H9 (cell line): ENCODE results near the gene IFNA13. TPM values are rescaled to one million over a fixed set of nuclear protein-coding genes. Genes with fewer than 3 reads are reported as not detected.

ENCODE experiments used
- DNase-seq: peaks from one replicate; pipeline ENCODE4 v3.0.0-alpha.2; 2017
- H2AFZ ChIP-seq: one replicate; pipeline ENCODE4 v1.6.1; 2013; ENCODE audit warnings: mild to moderate bottlenecking, low read length, control low read depth, moderate library complexity
- H2AK5ac ChIP-seq: 2 replicates; pipeline ENCODE4 v1.6.1; 2013; ENCODE audit warnings: low read length, control low read depth, mixed read lengths; ENCODE audit not compliant: insufficient read length
- H2BK120ac ChIP-seq: one replicate; pipeline ENCODE4 v1.6.1; 2013; ENCODE audit warnings: low read depth, mild to moderate bottlenecking, low read length, control low read depth, inconsistent platforms; ENCODE audit not compliant: poor library complexity, severe bottlenecking
- H2BK12ac ChIP-seq: 2 replicates; pipeline ENCODE4 v1.6.1; 2013; ENCODE audit warnings: low read length, control low read depth, mixed read lengths, low read depth; ENCODE audit not compliant: insufficient read length
- H2BK15ac ChIP-seq: 2 replicates; pipeline ENCODE4 v1.6.1; 2013; ENCODE audit warnings: low read depth, low read length, control low read depth
- H2BK20ac ChIP-seq: one replicate; pipeline ENCODE4 v1.6.1; 2013; ENCODE audit warnings: low read depth, mild to moderate bottlenecking, low read length, control low read depth, inconsistent platforms; ENCODE audit not compliant: poor library complexity, severe bottlenecking
- H2BK5ac ChIP-seq: 2 replicates; pipeline ENCODE4 v1.6.1; 2013; ENCODE audit warnings: low read length, control low read depth, mixed read lengths; ENCODE audit not compliant: insufficient read length
- H3K14ac ChIP-seq: 2 replicates; pipeline ENCODE4 v1.6.1; 2013; ENCODE audit warnings: low read length, control low read depth; ENCODE audit not compliant: insufficient read depth
- H3K18ac ChIP-seq: 2 replicates; pipeline ENCODE4 v1.6.1; 2013; ENCODE audit warnings: low read depth, mild to moderate bottlenecking, mixed read lengths, low read length, control low read depth; ENCODE audit not compliant: insufficient read length
- H3K23ac ChIP-seq: 2 replicates; pipeline ENCODE4 v1.6.1; 2013; ENCODE audit warnings: low read length, control low read depth, mixed read lengths, low read depth; ENCODE audit not compliant: insufficient read length
- H3K23me2 ChIP-seq: 2 replicates; pipeline ENCODE4 v1.6.1; 2013; ENCODE audit warnings: low read depth, mild to moderate bottlenecking, mixed read lengths, low read length, control low read depth; ENCODE audit not compliant: insufficient read length, poor library complexity, severe bottlenecking
- H3K27ac ChIP-seq: 2 replicates; pipeline ENCODE4 v1.5.1; 2013; ENCODE audit warnings: low read length, control low read depth, mixed read lengths, low read depth; ENCODE audit not compliant: insufficient read length
- H3K27me3 ChIP-seq: 2 replicates; pipeline ENCODE4 v1.6.1; 2013; ENCODE audit warnings: low read length, control low read depth, inconsistent platforms; ENCODE audit not compliant: insufficient read depth
- H3K4ac ChIP-seq: 2 replicates; pipeline ENCODE4 v1.6.1; 2013; ENCODE audit warnings: low read depth, mild to moderate bottlenecking, control low read depth, inconsistent platforms, low read length, moderate library complexity
- H3K4me1 ChIP-seq: 2 replicates; pipeline ENCODE4 v1.6.1; 2013; ENCODE audit warnings: low read length, control low read depth, inconsistent platforms; ENCODE audit not compliant: insufficient read depth
- H3K4me2 ChIP-seq: 2 replicates; pipeline ENCODE4 v1.6.1; 2013; ENCODE audit warnings: low read length, control low read depth, mixed read lengths; ENCODE audit not compliant: insufficient read length, insufficient read depth
- H3K56ac ChIP-seq: 2 replicates; pipeline ENCODE4 v1.6.1; 2013; ENCODE audit warnings: low read depth, mild to moderate bottlenecking, mixed read lengths, low read length, control low read depth; ENCODE audit not compliant: insufficient read length
- H3K79me1 ChIP-seq: 2 replicates; pipeline ENCODE4 v1.6.1; 2013; ENCODE audit warnings: low read depth, mild to moderate bottlenecking, moderate library complexity, low read length, control low read depth, inconsistent platforms; ENCODE audit not compliant: insufficient read depth, poor library complexity, severe bottlenecking
- H3K79me2 ChIP-seq: 2 replicates; pipeline ENCODE4 v1.6.1; 2013; ENCODE audit warnings: low read length, control low read depth, inconsistent platforms; ENCODE audit not compliant: insufficient read depth
- H3K9ac ChIP-seq: 2 replicates; pipeline ENCODE4 v1.6.1; 2013; ENCODE audit warnings: low read length, control low read depth, mixed read lengths; ENCODE audit not compliant: insufficient read length; ENCODE audit errors: extremely low read depth
- H3K9me3 ChIP-seq: one replicate; pipeline ENCODE4 v1.6.1; 2013; ENCODE audit warnings: low read depth, low read length, inconsistent platforms; ENCODE audit not compliant: control insufficient read depth
- H3T11ph ChIP-seq: one replicate; pipeline ENCODE4 v1.6.1; 2013; ENCODE audit warnings: mild to moderate bottlenecking, low read length, control low read depth, inconsistent platforms
- H4K20me1 ChIP-seq: one replicate; pipeline ENCODE4 v1.6.1; 2013; ENCODE audit not compliant: control insufficient read depth, insufficient read length, insufficient read depth
- H4K5ac ChIP-seq: 2 replicates; pipeline ENCODE4 v1.6.1; 2013; ENCODE audit warnings: low read depth, mild to moderate bottlenecking, mixed read lengths, low read length, control low read depth; ENCODE audit not compliant: insufficient read length
- H4K8ac ChIP-seq: replicated peaks from 2 replicates; pipeline ENCODE4 v1.6.1; 2013; ENCODE audit warnings: low read length, control low read depth, mixed read lengths, low read depth; ENCODE audit not compliant: insufficient read length
- H4K91ac ChIP-seq: 2 replicates; pipeline ENCODE4 v1.6.1; 2013; ENCODE audit warnings: low read depth, mild to moderate bottlenecking, moderate library complexity, mixed read lengths, low read length, control low read depth; ENCODE audit not compliant: insufficient read length
- H3K27ac Mint-ChIP-seq, 3 experiments: 2 replicates in 2 of 3; 3 replicates in 1 of 3; pipeline ENCODE4 v1.8.0; 2020 to 2021; ENCODE audit warnings: mixed read lengths in 3 of 3, mild to moderate bottlenecking in 1 of 3, moderate library complexity in 1 of 3
- H3K27me3 Mint-ChIP-seq: 2 replicates; pipeline ENCODE4 v1.8.0; 2021; ENCODE audit warnings: low read depth, mild to moderate bottlenecking, moderate library complexity, mixed read lengths
- H3K36me3 Mint-ChIP-seq, 3 experiments: 2 replicates in 2 of 3; 3 replicates in 1 of 3; pipeline ENCODE4 v1.8.0; 2020 to 2021; ENCODE audit warnings: low read depth in 3 of 3, mixed read lengths in 3 of 3; ENCODE audit not compliant: insufficient read depth in 1 of 3
- H3K4me1 Mint-ChIP-seq, 2 experiments: 2 replicates each; pipeline ENCODE4 v1.8.0; 2020; ENCODE audit warnings: mixed read lengths in 2 of 2
- H3K4me3 Mint-ChIP-seq, 2 experiments: 2 replicates in 1 of 2; 3 replicates in 1 of 2; pipeline ENCODE4 v1.8.0; 2020 to 2021; ENCODE audit warnings: mild to moderate bottlenecking in 2 of 2, mixed read lengths in 2 of 2, moderate library complexity in 1 of 2
- H3K9me3 Mint-ChIP-seq, 2 experiments: 2 replicates in 1 of 2; 3 replicates in 1 of 2; pipeline ENCODE4 v1.8.0; 2020; ENCODE audit warnings: mild to moderate bottlenecking in 2 of 2, mixed read lengths in 2 of 2, moderate library complexity in 1 of 2
- CTCF ChIP-seq: fragments of 200-600 bp; sonication (generic); conservative IDR thresholded peaks from 3 replicates; pipeline ENCODE4 v1.8.0; 2021; ENCODE audit warnings: antibody characterized with exemption, mild to moderate bottlenecking
- WGBS: extraction: QIAGEN DNeasy Blood & Tissue Kit; methylation state at CpG from one replicate; pipeline ENCODE4 v1.1.7; 2013; ENCODE audit warnings: missing lambda C conversion rate, low lambda C conversion rate, mixed read lengths; ENCODE audit not compliant: insufficient read length; ENCODE audit errors: extremely low coverage; 5-methylcytosine and 5-hydroxymethylcytosine counted together
- total RNA-seq: library from RNA; stranded (reverse); gene quantifications from 2 replicates; pipeline ENCODE4 v1.2.1, GENCODE V29; 2021

IFNA13 gene
- total RNA-seq, 1 experiment from 2014 or later = not detected

GRCh38 chr9:21326526-21327139, 41.2 kb downstream of the IFNA13 start:
- no peak overlapping the region for H3T11ph ChIP-seq
- DNase-seq = no peak
- H3K23me2 ChIP-seq = no peaks in the 10 kb centered on the region
- no peaks in the 10 kb centered on the region; a peak in 1 of 5 replicates for H3K9me3 Mint-ChIP-seq
- no peak overlapping the region for H3K56ac ChIP-seq
- H3K79me2 ChIP-seq = peaks cover 3% of the 10 kb centered on the region; the same call in 1 of the 2 replicates
- H3K4me1 Mint-ChIP-seq = peaks cover 3 to 5% of the 10 kb centered on the region in 2 experiments; a peak in 2 of 4 replicates
- no peaks in the 10 kb centered on the region for H3K27me3 Mint-ChIP-seq
- no peak overlapping the region for H2BK12ac ChIP-seq
- no peaks in the 10 kb centered on the region for H3K4me1 ChIP-seq
- H3K9ac ChIP-seq = no peak overlapping the region
- no peak overlapping the region for H2AFZ ChIP-seq
- peaks cover 0 to 3% (median 0%) of the 10 kb centered on the region in 3 experiments; a peak in 1 of 7 replicates for H3K36me3 Mint-ChIP-seq
- no peaks in the 10 kb centered on the region for H3K79me1 ChIP-seq
- H2BK5ac ChIP-seq = no peak overlapping the region
- no peaks in the 10 kb centered on the region for H3K27me3 ChIP-seq
- no peak overlapping the region for H2BK20ac ChIP-seq
- H4K8ac ChIP-seq = no peak overlapping the region
- no peak overlapping the region for H3K27ac ChIP-seq
- no peaks in the 10 kb centered on the region for H3K9me3 ChIP-seq
- no peak overlapping the region for H3K4me2 ChIP-seq
- H3K23ac ChIP-seq = no peak overlapping the region
- H2BK120ac ChIP-seq = no peak overlapping the region
- peak; percentile 84 for TF ChIP-seq CTCF
- no peak overlapping the region for H3K4me3 Mint-ChIP-seq
- H3K27ac Mint-ChIP-seq = no peak overlapping the region
- no peak overlapping the region for H2AK5ac ChIP-seq
- H4K20me1 ChIP-seq = no peaks in the 10 kb centered on the region
- WGBS = no CpG with 5 or more reads among the region's 2 CpGs
- no peak overlapping the region for H3K4ac ChIP-seq
- H4K91ac ChIP-seq = no peak overlapping the region
- no peak overlapping the region for H3K18ac ChIP-seq
- H2BK15ac ChIP-seq = no peak overlapping the region
- H3K14ac ChIP-seq = no peak overlapping the region
- H4K5ac ChIP-seq = no peak overlapping the region
